ENCODE data around the gene TBC1D22B.

DNA sequence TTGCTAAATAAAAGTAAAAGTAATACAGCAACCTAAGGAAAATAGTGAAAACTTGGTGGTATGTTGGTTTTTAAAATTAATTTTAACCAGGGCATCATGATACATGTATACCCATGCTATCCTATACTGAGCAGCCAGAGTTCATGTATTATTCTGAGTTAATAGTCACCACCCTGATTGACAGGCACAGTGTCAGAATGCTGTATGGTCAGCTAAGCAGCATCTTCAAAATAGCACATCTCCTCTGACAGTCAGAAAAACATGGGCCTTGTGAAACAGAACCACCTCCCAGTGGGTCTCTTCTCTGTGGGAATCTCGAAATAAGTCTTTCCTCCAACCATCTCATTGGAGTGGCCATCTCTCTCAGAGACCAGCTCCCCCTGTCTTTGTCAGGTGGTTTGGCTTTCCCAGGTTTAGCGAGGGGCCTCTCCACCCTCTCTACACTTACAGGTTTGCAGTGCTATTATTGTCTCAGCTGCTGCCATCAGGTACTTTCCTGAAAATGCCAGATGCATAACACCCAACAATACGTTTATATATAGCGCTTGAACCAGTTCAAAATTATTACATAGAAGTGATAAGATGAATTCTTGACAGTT lies 49.2 kb downstream of the TBC1D22B start:
- TF ChIP-seq POLR2A (IDR thresholded peaks at IDR 0.05; ENCODE audit: low read length) (no peak), GATA1 (IDR thresholded peaks at IDR 0.05; ENCODE audit: low read depth, low read length) (no peak)
